Peyer's patch (tissue), 4 donors: ENCODE measurements around the gene P4HB. TPM values are rescaled to one million over a fixed set of nuclear protein-coding genes. Genes with fewer than 3 reads are reported as not detected.

Source experiments
- DNase-seq, 3 donors: peaks; one replicate each; pipeline ENCODE4 v3.0.0-alpha.2; 2017 to 2019
- H3K27ac ChIP-seq, 4 donors: fragments of 200-600 bp; sonication (generic); one replicate each; pipeline ENCODE4 v1.5.1; 2016 to 2019
- H3K27me3 ChIP-seq, 2 donors: fragments of 200-600 bp; sonication (generic); one replicate each; pipeline ENCODE4 v1.5.1; 2019
- H3K36me3 ChIP-seq, 3 donors: fragments of 200-600 bp; sonication (generic); one replicate each; pipeline ENCODE4 v1.5.1; 2016 to 2019
- H3K4me1 ChIP-seq, 4 donors: fragments of 200-600 bp; sonication (generic); one replicate each; pipeline ENCODE4 v1.5.1; 2016 to 2019
- H3K4me3 ChIP-seq, 4 donors: fragments of 200-600 bp; sonication (generic); 1 replicate in 3 of 4; 2 replicates in 1 of 4; pipeline ENCODE4 v1.5.1; 2016 to 2019; ENCODE audit warnings: mild to moderate bottlenecking in 1 of 4
- H3K9me3 ChIP-seq, 4 donors: fragments of 200-600 bp; sonication (generic); one replicate each; pipeline ENCODE4 v1.5.1; 2016 to 2019; ENCODE audit warnings: mild to moderate bottlenecking in 1 of 4
- POLR2A ChIP-seq, 2 donors: fragments of 450-650 bp; IDR thresholded peaks; one replicate each; pipeline ENCODE4 v1.5.1; 2017; ENCODE audit warnings: antibody characterized with exemption in 2 of 2, mild to moderate bottlenecking in 2 of 2, moderate library complexity in 2 of 2
- total RNA-seq, 4 donors: library from RNA; depleted of rRNA; stranded (reverse); fragments of >200 nt; gene quantifications; one replicate each; pipeline ENCODE4 v1.1.0, GENCODE V29; 2016
- TF ChIP-seq, protein P1 (sequence below), 6 experiments: fragments of 450-650 bp in 4 of 6; fragments of 200-600 bp in 2 of 6; sonication (generic) in 1 of 6; IDR thresholded peaks; one replicate each; pipeline ENCODE4 v1.5.1; 2017 to 2019; ENCODE audit warnings: antibody characterized with exemption in 6 of 6, mild to moderate bottlenecking in 3 of 6, moderate library complexity in 1 of 6

P4HB gene
- total RNA-seq, 4 donors from 2014 or later = 326 to 1,290 (median 1,196) TPM

DNA sequence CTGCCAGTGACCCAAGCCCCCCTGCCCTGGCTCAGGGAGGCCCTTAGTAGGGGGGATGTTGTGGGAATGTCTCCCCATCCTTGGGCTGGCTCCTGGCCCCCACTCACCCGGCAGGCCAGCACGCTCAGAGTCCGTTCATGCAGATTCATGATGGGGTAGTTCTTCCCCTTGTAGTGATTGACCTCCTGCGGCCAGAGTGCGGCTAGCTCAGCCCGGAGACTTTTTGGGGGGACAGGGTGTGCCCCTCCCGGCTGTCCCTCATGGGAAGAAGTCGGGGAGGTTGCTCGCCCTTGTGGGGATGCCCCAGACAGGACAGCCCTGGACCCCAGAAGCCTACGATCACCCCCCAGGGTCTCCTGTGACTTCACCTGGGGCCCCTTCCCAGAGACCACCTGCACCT lies 45.7 kb upstream of the P4HB start:
- DNase-seq = no peak
- TF ChIP-seq, protein P1, sequence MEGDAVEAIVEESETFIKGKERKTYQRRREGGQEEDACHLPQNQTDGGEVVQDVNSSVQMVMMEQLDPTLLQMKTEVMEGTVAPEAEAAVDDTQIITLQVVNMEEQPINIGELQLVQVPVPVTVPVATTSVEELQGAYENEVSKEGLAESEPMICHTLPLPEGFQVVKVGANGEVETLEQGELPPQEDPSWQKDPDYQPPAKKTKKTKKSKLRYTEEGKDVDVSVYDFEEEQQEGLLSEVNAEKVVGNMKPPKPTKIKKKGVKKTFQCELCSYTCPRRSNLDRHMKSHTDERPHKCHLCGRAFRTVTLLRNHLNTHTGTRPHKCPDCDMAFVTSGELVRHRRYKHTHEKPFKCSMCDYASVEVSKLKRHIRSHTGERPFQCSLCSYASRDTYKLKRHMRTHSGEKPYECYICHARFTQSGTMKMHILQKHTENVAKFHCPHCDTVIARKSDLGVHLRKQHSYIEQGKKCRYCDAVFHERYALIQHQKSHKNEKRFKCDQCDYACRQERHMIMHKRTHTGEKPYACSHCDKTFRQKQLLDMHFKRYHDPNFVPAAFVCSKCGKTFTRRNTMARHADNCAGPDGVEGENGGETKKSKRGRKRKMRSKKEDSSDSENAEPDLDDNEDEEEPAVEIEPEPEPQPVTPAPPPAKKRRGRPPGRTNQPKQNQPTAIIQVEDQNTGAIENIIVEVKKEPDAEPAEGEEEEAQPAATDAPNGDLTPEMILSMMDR (IDR thresholded peaks at IDR 0.05) = no peak
- TF ChIP-seq POLR2A (IDR thresholded peaks at IDR 0.05) = no peak
- Histone ChIP-seq H3K4me3 (no peak overlapping the region), H3K27ac (no peak overlapping the region), H3K36me3 (peaks cover 0 to 51% (median 0%) of the 10 kb centered on the region in 3 donors), H3K9me3 (no peaks in the 10 kb centered on the region), H3K4me1 (peaks cover 0 to 28% (median 14%) of the 10 kb centered on the region in 4 donors), H3K27me3 (no peaks in the 10 kb centered on the region)

DNA sequence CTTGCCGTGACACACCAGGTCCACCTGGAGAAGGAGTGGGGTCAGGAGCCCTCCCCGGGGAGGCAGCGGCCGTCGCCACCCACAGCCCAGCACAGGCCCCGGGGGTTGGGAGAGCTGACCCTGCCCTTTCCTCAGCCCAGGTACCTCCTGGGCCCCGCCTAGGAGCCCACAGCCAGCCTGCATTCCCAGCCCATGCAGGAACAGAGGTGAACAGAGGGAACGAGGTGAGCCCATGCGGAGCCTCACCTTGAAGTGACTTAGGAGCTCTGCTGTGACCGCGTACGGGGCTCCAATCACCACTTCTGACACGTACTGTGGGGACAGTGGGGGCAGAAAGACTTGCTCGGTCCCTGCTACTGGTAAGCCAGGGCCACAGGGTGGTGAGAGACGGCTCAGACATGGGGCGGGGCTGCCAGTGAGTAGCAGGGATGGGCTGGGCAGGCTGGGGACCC lies 45.1 kb upstream of the P4HB start:
- H3K27ac ChIP-seq = no peak overlapping the region
- H3K4me1 ChIP-seq = peaks cover 0 to 26% (median 12%) of the 10 kb centered on the region in 4 donors
- no peaks in the 10 kb centered on the region for H3K27me3 ChIP-seq
- peaks cover 0 to 52% (median 0%) of the 10 kb centered on the region in 3 donors for H3K36me3 ChIP-seq
- TF ChIP-seq, protein P1 (IDR thresholded peaks at IDR 0.05) = no peak
- TF ChIP-seq POLR2A (IDR thresholded peaks at IDR 0.05) = no peak
- H3K9me3 ChIP-seq = no peaks in the 10 kb centered on the region
- DNase-seq = no peak
- H3K4me3 ChIP-seq = no peak overlapping the region

DNA sequence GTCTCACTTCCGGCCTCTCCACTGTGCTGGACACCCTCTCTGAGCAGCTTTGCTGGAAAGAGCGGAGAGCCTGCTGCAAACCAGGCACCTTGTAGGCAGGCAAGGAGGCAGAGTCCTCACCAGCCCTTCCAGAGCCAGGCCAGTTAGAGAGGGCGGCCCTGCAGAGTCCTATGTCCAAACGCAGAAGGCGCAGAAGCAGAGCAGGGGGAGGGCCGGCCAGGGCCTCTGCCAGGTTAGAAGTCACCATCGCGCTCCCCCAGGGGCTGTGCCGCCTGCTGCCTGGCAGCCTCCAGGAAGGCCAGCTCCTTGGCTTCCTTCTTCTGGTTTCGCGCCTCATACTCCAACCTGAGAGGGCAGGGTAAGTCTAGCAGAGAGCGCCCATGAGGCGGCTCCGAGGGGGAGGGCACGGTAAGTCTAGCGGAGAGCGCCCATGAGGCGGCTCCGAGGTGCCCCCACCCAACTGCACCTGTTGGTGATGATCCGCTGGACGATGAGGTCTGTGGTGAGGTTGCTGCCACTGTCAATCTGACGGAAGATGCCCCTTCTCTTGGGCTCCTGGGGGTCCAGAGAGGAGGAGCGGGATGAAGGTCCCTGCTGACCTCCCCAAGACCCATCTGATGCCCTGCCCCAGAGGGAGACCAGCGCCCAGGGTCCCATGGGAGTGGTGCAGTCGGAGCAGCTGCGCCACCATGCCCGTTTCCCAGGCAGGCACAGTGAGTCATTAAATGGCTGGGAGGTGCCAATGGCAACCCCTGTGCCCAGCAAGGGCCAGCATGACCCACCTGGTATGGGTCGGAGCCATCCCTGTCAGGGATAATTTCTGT lies 44.5 kb upstream of the P4HB start:
- H3K36me3 ChIP-seq = peaks cover 0 to 59% (median 0%) of the 10 kb centered on the region in 3 donors

DNA sequence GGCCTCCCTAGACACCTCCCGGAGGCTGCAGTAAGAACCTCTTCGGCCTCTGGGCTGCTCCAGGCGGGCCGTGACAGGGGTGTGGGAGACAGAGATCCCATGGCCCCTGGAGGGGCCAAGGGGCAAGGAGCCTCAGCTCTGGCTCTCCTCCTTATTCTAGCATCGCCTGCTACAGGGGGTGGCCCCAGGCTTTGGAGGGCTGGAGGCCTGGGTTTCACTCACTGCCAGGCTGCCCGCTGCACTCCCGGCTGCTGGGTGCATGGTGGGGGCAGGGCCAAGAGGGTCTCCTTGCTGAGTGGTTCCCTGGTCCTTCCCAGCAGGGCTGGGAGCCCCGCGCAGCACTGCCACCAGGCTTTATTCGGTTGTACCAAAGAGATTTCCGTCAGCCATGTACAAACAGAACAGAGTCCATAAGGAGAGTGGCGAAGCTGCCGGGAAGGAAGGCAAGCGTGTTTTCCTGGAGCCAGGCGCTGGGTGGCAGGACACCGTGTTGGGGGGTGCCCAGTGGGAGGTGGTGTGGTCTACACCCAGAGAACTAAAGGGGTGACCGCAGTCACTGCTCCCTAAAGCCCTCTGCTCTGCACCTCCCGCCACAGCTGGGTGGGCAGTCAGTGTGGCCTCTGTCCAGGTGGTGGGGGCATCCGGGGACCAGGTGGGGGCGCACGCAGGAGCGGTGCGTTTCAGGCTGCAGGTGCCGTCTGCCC lies 43.7 kb upstream of the P4HB start:
- Histone ChIP-seq H3K27ac (no peak overlapping the region), H3K36me3 (peaks cover 0 to 63% (median 0%) of the 10 kb centered on the region in 3 donors), H3K4me3 (no peak overlapping the region), H3K4me1 (peaks cover 0 to 17% (median 7%) of the 10 kb centered on the region in 4 donors), H3K9me3 (no peaks in the 10 kb centered on the region), H3K27me3 (no peaks in the 10 kb centered on the region)
- TF ChIP-seq, protein P1 (IDR thresholded peaks at IDR 0.05) = no peak
- TF ChIP-seq POLR2A (IDR thresholded peaks at IDR 0.05) = no peak
- no peak for DNase-seq

More for the DNA sequence above, 44.5 kb upstream of the P4HB start:
- no peak for DNase-seq
- TF ChIP-seq POLR2A (IDR thresholded peaks at IDR 0.05) = no peak
- TF ChIP-seq, protein P1 (IDR thresholded peaks at IDR 0.05) = no peak
- Histone ChIP-seq H3K4me1 (peaks cover 0 to 20% (median 9%) of the 10 kb centered on the region in 4 donors), H3K9me3 (no peaks in the 10 kb centered on the region), H3K4me3 (no peak overlapping the region), H3K27ac (no peak overlapping the region), H3K27me3 (no peaks in the 10 kb centered on the region)

DNA sequence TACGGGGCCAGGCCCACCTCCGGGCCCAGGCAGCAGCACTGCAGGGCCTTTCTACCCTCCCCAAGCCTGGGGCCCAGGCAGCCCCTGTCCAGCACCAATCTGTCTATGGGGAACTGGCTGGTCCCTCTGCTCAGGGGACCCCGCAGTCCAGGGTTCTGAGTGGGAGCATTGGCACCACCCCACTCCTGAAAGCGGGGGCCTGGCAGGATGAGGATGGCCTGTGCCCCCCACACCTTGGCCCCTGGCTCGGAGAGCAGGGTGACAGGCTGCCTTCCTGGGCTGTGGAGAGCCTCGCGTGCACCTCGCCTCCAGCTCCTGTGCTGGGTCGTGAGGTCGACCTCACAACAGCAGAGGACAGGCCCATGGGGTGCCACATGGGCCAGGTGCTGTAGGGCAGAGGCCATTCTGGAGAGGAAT lies 43.1 kb upstream of the P4HB start:
- peak in 1 of 3 donors; percentile 47 for DNase-seq
- Histone ChIP-seq H3K27me3 (no peaks in the 10 kb centered on the region), H3K27ac (no peak overlapping the region), H3K9me3 (no peaks in the 10 kb centered on the region), H3K4me1 (peaks cover 0 to 17% (median 7%) of the 10 kb centered on the region in 4 donors), H3K4me3 (no peak overlapping the region), H3K36me3 (peaks cover 0 to 63% (median 0%) of the 10 kb centered on the region in 3 donors)
- TF ChIP-seq, protein P1 (IDR thresholded peaks at IDR 0.05) = no peak
- no peak for TF ChIP-seq POLR2A (IDR thresholded peaks at IDR 0.05)
